Measurements from ENCODE around the gene ZBTB11.
"Not testable (repeated sequence)": the region's sequence is repeated elsewhere in the genome, so short reads cannot be mapped to it uniquely, and the experiment has no call there.

Gene ZBTB11

DNA sequence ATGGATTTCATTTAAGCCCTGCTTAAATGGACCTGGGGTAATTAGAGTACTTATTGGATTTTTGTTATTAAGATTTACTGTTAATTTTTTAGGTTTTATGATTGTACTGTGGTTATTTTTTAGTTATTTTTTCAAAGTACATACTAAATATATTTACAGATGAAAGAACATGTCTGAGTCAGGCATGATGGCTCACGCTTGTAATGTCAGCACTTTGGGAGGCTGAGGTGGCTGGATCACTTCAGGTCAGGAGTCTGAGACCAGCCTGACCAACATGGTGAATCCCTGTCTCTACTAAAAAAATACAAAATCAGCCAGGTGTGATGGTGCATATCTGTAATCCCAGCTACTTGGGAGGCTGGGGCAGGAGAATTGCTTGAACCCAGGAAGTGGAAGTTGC is 25.8 kb upstream of the ZBTB11 start:
- H3K9me3 Mint-ChIP-seq: no peaks in the 10 kb centered on the region

DNA sequence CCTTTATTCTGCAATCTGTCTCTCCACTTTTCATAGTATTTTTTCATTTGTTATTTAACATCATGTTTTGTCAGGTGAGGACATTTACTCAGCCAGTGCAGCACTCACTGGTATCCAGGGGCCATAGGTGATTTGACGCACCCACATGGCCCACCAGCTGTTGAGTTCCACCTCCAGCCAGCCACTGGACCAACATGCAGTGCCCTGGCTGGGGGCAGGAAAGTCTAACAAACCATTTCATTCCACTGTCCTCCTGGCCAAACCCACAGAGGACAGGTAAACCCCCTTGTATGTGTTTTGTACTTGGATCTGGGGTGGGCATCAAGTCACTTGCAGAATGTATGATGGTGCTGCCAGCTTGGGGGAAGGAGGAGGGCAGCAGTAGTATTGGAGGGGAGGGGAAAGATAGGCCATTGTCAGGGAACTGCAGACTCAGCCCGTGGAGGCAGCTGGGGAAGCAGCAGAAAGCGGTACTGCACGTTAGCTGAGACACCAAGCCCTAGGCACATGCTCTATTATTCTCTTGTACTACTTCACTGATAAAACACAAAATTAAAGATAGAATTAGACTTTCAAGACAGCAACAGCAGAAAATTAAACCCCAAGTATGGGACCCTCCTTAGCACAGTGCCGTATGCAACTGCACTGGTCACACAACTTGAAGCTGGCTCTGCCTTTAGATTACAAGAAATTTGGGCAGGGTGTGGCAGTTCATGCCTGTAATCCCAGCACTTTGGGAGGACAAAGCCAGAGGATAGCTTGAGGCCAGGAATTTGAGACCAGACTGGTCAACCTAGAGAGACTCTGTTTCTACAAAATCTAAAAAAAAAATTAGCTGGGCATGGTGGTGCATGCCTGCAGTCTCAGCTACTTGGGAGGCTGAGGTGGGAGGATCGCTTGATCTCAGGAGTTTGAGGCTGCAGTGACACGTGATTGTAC is 25.0 kb upstream of the ZBTB11 start:
- DNase-seq (no peak), ATAC-seq (replicated peaks) (no peak)
- Mint-ChIP-seq H3K36me3 (peaks cover 0 to 2% of the 10 kb centered on the region in 2 donors), H3K4me1 (peaks cover 4 to 6% of the 10 kb centered on the region in 2 donors), H3K4me3 (no peak overlapping the region), H3K27ac (peak overlapping the region; percentile 67), H3K9me3 (no peaks in the 10 kb centered on the region), H3K27me3 (no peaks in the 10 kb centered on the region)

More for the DNA sequence above, 25.8 kb upstream of the ZBTB11 start:
- H3K4me3 Mint-ChIP-seq: no peak overlapping the region
- ATAC-seq (replicated peaks) (no peak), DNase-seq (no peak)
- no peak overlapping the region for H3K27ac Mint-ChIP-seq
- peaks cover 0 to 2% of the 10 kb centered on the region in 2 donors for H3K36me3 Mint-ChIP-seq
- H3K27me3 Mint-ChIP-seq: no peaks in the 10 kb centered on the region
- peaks cover 4 to 6% of the 10 kb centered on the region in 2 donors for H3K4me1 Mint-ChIP-seq

DNA sequence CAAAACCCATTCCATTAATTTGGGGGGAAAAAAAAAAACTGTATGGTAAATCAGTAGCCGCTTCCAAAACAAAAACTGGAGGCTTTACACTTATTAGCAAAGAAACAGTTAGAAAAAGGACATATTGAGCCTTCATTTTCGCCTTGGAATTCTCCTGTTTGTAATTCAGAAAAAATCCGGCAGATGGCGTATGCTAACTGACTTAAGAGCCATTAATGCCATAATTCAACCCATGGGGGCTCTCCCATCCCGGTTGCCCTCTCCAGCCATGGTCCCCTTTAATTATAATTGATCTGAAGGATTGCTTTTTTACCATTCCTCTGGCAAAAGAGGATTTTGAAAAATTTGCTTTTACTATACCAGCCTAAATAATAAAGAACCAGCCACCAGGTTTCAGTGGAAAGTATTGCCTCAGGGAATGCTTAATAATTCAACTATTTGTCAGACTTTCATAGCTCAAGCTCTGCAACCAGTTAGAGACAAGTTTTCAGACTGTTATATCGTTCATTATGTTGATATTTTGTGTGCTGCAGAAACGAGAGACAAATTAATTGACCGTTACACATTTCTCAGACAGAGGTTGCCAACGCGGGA is 18.9 kb upstream of the ZBTB11 start:
- no peak for ATAC-seq (replicated peaks)

DNA sequence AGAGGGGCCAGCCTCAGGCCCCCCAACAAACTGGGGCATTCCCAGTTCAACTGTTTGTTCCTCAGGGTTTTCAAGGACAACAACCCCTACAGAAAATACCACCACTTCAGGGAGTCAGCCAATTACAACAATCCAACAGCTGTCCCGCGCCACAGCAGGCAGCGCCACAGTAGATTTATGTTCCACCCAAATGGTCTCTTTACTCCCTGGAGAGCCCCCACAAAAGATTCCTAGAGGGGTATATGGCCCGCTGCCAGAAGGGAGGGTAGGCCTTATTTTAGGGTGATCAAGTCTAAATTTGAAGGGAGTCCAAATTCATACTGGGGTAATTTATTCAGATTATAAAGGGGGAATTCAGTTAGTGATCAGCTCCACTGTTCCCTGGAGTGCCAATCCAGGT is 17.9 kb upstream of the ZBTB11 start:
- not testable (repeated sequence) for H3K27me3 Mint-ChIP-seq; H3K36me3 Mint-ChIP-seq; H3K4me3 Mint-ChIP-seq; ATAC-seq (replicated peaks); H3K27ac Mint-ChIP-seq; DNase-seq; H3K9me3 Mint-ChIP-seq
- peaks cover 8 to 14% of the 10 kb centered on the region in 2 donors for H3K4me1 Mint-ChIP-seq

More for the DNA sequence above, 18.9 kb upstream of the ZBTB11 start:
- H3K27me3 Mint-ChIP-seq: no peaks in the 10 kb centered on the region
- DNase-seq: no peak
- H3K4me1 Mint-ChIP-seq: peaks cover 6% of the 10 kb centered on the region in 2 donors
- no peak overlapping the region for H3K4me3 Mint-ChIP-seq
- peaks cover 3 to 5% of the 10 kb centered on the region in 2 donors for H3K36me3 Mint-ChIP-seq
- no peak overlapping the region for H3K27ac Mint-ChIP-seq
- H3K9me3 Mint-ChIP-seq: no peaks in the 10 kb centered on the region

DNA sequence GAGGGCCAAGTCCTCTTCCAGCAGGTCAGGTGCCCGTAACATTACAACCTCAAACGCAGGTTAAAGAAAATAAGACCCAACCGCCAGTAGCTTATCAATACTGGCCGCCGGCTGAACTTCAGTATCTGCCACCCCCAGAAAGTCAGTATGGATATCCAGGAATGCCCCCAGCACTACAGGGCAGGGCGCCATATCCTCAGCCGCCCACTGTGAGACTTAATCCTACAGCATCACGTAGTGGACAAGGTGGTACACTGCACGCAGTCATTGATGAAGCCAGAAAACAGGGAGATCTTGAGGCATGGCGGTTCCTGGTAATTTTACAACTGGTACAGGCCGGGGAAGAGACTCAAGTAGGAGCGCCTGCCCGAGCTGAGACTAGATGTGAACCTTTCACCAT is 16.6 kb upstream of the ZBTB11 start:
- H3K27ac Mint-ChIP-seq, H3K27me3 Mint-ChIP-seq, H3K36me3 Mint-ChIP-seq, DNase-seq, H3K4me3 Mint-ChIP-seq, H3K9me3 Mint-ChIP-seq: not testable (repeated sequence)
- ATAC-seq (replicated peaks): peak; percentile 75 to 78
- peaks cover 12 to 19% of the 10 kb centered on the region in 2 donors for H3K4me1 Mint-ChIP-seq

DNA sequence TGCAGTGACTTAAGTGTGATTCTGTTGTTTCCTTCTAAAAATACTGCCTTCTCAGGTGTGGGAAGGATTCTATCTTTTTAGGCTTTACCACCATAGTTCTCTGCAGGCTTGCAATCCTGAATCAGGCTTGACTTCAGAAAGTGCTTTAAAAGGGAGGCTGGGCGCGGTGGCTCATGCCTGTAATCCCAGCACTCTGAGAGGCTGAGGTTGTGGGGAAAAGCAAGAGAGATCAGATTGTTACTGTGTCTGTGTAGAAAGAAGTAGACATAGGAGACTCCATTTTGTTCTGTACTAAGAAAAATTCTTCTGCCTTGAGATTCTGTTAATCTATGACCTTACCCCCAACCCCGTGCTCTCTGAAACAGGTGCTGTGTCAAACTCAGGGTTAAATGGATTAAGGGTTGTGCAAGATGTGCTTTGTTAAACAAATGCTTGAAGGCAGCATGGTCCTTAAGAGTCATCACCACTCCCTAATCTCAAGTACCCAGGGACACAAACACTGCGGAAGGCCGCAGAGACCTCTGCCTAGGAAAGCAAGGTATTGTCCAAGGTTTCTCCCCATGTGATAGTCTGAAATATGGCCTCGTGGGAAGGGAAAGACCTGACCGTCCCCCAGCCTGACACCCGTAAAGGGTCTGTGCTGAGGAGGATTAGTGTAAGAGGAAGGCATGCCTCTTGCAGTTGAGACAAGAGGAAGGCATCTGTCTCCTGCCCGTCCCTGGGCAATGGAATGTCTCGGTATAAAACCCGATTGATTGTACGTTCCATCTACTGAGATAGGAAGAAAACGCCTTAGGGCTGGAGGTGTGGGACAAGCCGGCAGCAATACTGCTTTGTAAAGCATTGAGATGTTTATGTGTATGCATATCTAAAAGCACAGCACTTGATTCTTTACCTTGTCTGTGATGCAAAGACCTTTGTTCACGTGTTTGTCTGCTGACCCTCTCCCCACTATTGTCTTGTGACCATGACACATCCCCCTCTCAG is 15.0 kb upstream of the ZBTB11 start:
- H3K36me3 Mint-ChIP-seq; H3K4me3 Mint-ChIP-seq; H3K27ac Mint-ChIP-seq; DNase-seq; ATAC-seq (replicated peaks); H3K9me3 Mint-ChIP-seq; H3K27me3 Mint-ChIP-seq: not testable (repeated sequence)
- H3K4me1 Mint-ChIP-seq: peaks cover 15 to 26% of the 10 kb centered on the region in 2 donors

DNA sequence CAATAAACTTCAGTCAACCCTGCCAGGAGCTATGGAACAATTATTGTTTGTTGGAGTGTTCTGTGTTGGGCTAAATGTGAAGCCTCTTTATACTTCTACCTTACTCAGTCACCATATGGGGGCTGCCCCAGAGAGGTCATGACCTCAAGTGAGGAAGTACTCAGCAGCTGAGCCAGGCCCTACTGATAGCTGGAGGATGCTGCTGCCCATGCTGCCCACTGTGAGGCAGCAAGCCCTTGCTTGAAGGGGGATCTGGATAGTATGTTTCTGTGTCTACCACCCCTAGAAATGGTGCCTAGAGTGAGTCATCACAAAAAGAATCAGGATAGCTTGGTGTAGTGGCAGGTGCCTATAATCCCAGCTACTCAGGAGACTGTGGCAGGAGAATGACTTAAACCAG is 14.0 kb upstream of the ZBTB11 start:
- H3K9me3 Mint-ChIP-seq: no peaks in the 10 kb centered on the region
- no peaks in the 10 kb centered on the region for H3K27me3 Mint-ChIP-seq
- peaks cover 15 to 28% of the 10 kb centered on the region in 2 donors for H3K4me1 Mint-ChIP-seq
- ATAC-seq (replicated peaks) (peak; percentile 45 to 52), DNase-seq (no peak)
- peaks cover 8 to 9% of the 10 kb centered on the region in 2 donors for H3K36me3 Mint-ChIP-seq
- peak overlapping the region; percentile 65 for H3K27ac Mint-ChIP-seq
- no peak overlapping the region for H3K4me3 Mint-ChIP-seq

DNA sequence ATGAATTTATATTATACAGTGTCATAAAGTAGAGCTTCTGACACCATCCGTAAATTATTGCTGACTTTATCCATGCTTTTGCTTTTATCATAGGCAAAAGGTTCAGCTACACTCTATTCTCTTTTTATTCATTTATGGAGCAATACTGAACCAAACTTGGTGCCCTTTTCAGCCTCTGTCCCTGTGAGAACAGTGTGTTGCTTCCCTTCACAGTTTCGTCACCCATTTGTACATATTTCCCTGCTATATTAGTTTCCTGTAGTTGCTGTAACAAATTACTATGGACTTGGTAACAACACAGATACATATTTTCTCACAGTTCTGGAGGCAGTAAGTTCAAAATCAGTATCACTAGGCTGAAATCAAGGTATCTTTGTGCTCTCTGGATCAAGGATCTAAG is 12.4 kb upstream of the ZBTB11 start:
- no peak for DNase-seq
- H3K27me3 Mint-ChIP-seq: no peaks in the 10 kb centered on the region

DNA sequence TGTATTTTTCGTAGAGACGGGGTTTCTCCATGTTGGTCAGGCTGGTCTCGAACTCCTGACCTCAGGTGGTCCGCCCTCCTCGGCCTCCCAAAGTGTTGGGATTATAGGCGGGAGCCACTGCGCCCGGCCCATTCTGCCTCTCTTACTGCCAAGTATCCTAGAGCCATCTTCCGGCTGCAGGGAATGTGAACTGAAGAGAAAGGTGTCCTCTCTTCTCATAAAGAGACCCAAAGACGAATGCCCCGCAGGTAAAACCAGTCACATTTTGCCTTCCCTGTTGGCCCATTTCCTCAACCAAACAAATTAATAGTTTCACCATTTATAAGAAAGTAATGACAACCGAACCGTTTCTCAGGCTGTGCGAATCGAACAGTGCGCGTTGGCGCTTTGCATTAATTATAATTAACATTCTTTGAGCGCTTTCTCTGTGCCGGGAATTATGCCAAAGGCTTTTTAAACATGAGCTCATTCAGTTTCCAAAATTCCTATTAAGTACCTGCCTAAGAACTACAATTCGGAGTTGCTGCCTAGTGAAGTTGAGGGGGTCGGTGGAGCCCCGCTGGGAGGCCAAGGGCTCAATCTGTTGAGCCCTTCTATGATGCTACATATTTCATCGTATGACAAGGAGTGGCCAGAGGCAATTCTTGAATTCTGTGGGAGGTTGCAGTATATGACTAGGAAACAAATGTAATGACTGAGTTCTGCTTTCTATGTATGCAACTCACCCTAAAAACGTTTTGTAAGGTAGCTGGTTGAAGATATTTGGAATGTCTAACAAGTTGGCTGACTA is 10.4 kb upstream of the ZBTB11 start:
- ATAC-seq (replicated peaks): peak in 1 of 2 donors; percentile 14
- peaks cover 18 to 21% of the 10 kb centered on the region in 2 donors for H3K36me3 Mint-ChIP-seq
- H3K4me3 Mint-ChIP-seq: peak overlapping the region; percentile 97 to 98
- peak overlapping the region; percentile 99 for H3K27ac Mint-ChIP-seq
- H3K4me1 Mint-ChIP-seq: peaks cover 19 to 41% of the 10 kb centered on the region in 2 donors
- no peaks in the 10 kb centered on the region for H3K9me3 Mint-ChIP-seq
- H3K27me3 Mint-ChIP-seq: no peaks in the 10 kb centered on the region
- DNase-seq: no peak

More for the DNA sequence above, 12.4 kb upstream of the ZBTB11 start:
- Mint-ChIP-seq H3K9me3 (no peaks in the 10 kb centered on the region), H3K27ac (no peak overlapping the region), H3K4me3 (no peak overlapping the region), H3K4me1 (peaks cover 21 to 41% of the 10 kb centered on the region in 2 donors), H3K36me3 (peaks cover 21 to 24% of the 10 kb centered on the region in 2 donors)
- no peak for ATAC-seq (replicated peaks)

DNA sequence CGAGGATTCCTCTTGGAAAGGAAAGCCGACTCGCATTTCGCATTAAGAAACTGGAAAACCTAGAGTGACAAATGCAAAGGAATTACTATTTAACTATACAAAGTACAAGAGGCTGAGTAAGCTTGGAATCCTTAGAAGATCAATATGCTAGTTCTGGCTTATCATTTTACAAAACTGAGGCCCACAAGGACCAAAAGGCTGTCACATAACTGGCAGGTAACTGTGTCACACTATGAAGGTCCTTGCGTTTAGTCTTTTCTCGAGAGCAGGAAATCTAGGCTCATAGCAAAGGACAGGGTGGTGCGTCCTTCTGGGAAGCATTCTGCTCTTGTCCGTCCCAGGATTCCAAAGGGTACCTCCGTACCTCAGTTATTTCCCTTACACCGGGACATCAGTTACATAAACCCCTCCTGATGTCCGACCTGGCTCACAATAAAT is 9.0 kb upstream of the ZBTB11 start:
- ATAC-seq (replicated peaks) (peak; percentile 1 to 4), DNase-seq (no peak)
- H3K27ac Mint-ChIP-seq: peak overlapping the region; percentile 99
- H3K27me3 Mint-ChIP-seq: no peaks in the 10 kb centered on the region
- H3K4me1 Mint-ChIP-seq: peaks cover 19 to 47% of the 10 kb centered on the region in 2 donors
- peak overlapping the region; percentile 97 to 98 for H3K4me3 Mint-ChIP-seq
- peaks cover 29 to 32% of the 10 kb centered on the region in 2 donors for H3K36me3 Mint-ChIP-seq
- no peaks in the 10 kb centered on the region for H3K9me3 Mint-ChIP-seq

DNA sequence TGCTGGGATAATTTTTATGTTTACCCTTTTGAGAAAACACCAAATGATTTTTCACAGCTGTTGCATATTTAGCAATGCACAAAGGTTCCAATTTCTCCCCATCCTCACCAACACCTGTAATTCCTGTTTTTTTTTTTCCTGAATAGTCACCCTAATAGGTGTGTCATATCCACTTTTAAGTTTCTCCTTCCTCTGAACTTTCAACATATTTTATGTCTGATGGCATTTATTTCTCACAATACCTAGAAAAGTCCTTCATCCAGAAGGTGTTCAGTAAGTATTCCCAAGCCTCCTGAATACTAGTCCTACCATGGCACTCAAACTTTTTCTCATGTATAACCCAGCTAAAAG is 8.1 kb upstream of the ZBTB11 start:
- H3K36me3 Mint-ChIP-seq: peaks cover 38 to 41% of the 10 kb centered on the region in 2 donors
- H3K4me3 Mint-ChIP-seq: peak overlapping the region; percentile 97 to 98
- H3K4me1 Mint-ChIP-seq: peaks cover 15 to 41% of the 10 kb centered on the region in 2 donors
- ATAC-seq (replicated peaks) (no peak), DNase-seq (no peak)
- peak overlapping the region; percentile 99 for H3K27ac Mint-ChIP-seq
- no peaks in the 10 kb centered on the region for H3K27me3 Mint-ChIP-seq
- no peaks in the 10 kb centered on the region for H3K9me3 Mint-ChIP-seq

DNA sequence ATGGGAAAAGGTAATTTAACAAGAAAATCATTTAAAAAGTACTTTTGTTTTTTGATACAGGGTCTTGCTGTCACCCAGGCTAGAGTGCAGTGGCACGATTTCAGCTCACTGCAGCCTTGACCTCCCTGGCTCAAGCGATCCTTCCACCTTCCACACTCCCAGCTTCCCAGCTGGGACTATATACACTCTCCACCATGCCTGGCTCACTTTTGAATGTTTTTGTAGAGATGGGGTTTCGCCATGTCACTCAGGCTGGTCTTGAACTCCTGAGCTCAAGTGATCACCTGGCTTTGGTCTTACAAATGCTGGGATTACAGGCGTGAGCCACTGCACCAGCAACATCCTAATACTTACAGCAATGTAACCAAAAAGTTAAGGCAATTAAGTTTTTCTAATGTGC is 3.5 kb upstream of the ZBTB11 start:
- Mint-ChIP-seq H3K9me3 (no peaks in the 10 kb centered on the region), H3K27me3 (no peaks in the 10 kb centered on the region), H3K4me1 (peaks cover 16 to 36% of the 10 kb centered on the region in 2 donors), H3K36me3 (peaks cover 37 to 44% of the 10 kb centered on the region in 2 donors), H3K4me3 (no peak overlapping the region), H3K27ac (no peak overlapping the region)
- DNase-seq (no peak), ATAC-seq (replicated peaks) (no peak)

DNA sequence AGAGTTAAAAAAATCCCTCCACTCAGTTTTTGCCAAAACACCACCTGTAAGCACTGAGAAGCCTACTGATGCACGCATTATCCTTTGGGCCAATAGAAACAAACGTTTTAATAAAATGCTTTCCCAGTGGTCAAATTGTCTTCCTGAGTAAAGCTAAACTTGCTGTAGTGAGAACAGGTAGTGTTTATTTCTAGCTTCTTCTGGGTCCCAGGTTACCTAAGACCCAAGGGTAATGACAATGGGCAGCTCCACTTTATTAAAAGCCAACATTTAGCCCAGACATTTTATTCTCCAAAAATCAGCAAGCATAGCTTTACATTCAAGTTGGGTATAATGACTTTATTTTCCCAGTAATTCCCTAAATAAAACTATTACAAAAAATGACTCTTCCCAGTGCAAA is 1.9 kb upstream of the ZBTB11 start:
- not testable (repeated sequence) for H3K4me3 Mint-ChIP-seq; ATAC-seq (replicated peaks); H3K27me3 Mint-ChIP-seq; H3K27ac Mint-ChIP-seq; H3K9me3 Mint-ChIP-seq; DNase-seq
- Mint-ChIP-seq H3K4me1 (peaks cover 16 to 37% of the 10 kb centered on the region in 2 donors), H3K36me3 (peaks cover 33 to 39% of the 10 kb centered on the region in 2 donors)

Data from stimulated activated naive B cell treated with anti-CD40 and anti-IgM and Interleukin-4, amounts not matched to agents 10 μg/mL and 1 μg/mL and 100 μg/mL, for 72 hours (primary cell).